Stimulated activated naive CD4-positive, alpha-beta T cell (primary cell): ENCODE measurements around the gene IMP4.
"Not testable (repeated sequence)": the region's sequence is repeated elsewhere in the genome, so short reads cannot be mapped to it uniquely, and the experiment has no call there.

Source experiments
- DNase-seq, 6 experiments: peaks; one replicate each; lab custom pipeline; 2025; lab: John Stamatoyannopoulos, UW

The IMP4 gene, protein sequence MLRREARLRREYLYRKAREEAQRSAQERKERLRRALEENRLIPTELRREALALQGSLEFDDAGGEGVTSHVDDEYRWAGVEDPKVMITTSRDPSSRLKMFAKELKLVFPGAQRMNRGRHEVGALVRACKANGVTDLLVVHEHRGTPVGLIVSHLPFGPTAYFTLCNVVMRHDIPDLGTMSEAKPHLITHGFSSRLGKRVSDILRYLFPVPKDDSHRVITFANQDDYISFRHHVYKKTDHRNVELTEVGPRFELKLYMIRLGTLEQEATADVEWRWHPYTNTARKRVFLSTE

DNA sequence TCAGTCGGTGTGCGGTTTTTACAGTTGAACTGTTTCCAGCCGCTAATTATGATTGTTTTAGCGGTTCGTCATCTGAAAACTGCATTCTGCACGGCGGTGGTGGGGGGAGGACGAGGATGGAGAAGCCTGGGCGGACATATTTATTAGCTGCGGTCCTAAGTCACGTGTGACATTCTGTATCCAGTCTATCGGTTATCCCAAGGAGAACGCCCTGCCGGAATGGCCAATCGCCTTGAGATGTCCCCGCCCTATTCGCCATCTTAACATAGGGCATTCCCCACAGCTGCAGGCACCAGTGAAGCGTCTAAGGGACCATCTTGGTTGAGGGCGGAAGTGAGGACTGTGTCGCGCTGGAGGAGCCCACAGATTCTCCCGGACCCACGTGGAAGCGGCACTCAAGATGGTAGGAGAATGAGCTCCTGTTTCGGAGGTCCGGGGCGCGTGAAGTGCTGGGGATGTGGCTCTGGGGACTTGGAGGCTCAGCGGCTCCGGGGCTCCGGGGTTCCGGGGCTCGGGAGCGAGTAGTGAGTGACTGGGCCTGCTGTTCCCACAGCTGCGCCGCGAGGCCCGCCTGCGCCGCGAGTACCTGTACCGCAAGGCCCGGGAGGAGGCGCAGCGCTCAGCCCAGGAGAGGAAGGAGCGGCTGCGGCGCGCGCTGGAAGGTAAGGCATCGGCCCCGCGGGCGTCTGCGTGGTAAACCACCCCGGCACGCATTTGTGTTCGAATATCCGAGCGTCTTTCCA, at the start of gene IMP4:
Gene IMP4 (plus strand): TSS at position 365 of the 743 bp plus-strand sequence. CDS start 36 bp downstream, at position 401.
- peak; percentile 89 to 97 (median 96) for DNase-seq

DNA sequence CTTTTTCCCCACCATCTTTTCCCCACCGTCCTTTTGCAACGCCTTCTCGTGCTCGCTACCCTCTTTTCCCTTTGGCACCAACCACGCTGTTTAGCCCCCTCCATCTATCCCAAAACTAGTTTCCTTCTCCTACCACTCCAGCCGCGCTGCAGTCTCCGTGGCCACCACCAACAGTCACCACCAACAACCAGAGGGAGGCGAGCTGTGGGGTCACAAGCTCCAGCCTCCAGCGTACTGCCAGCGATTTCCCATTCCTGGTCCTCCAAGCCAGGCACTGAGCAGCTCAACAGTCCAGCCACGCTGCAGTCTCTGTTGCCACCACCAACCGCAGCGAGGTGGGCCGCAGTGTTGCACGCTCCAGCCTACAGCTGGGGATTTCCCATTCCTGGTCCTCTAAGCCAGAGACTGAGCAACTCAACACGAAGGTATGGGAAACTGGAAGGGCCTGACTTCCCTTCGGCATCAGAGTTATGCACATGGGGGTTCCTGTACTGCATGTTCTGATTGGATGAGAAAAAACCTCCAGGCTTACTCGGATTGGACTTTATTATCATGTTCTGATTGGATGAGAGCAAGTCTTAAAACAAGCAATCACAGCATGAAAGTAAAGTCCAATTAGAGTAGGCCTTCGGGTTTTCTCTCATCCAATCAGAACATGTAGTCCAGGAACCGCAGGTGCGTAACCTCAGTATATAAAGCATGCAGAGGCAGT, 42.3 kb upstream of the IMP4 start:
- no peak for DNase-seq

DNA sequence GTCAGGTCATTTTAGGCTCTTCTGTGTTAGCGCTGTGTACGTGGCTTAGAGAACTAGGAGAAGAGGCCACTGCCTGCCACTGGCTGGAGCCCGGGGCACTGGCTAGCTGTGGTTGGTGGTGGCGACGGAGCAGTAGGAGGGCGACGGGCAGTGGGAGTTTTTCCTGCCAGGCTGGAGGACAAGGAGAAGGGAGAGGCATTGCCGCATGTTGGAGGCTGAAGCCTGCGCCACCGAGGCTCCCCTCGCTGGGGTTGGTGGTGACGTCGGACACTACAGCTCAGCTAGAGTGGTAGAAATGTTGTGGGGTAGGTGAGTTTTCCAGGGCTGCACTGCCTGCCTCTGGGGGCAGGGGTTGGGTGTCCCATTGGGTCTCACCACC, 41.7 kb upstream of the IMP4 start:
- no peak for DNase-seq

DNA sequence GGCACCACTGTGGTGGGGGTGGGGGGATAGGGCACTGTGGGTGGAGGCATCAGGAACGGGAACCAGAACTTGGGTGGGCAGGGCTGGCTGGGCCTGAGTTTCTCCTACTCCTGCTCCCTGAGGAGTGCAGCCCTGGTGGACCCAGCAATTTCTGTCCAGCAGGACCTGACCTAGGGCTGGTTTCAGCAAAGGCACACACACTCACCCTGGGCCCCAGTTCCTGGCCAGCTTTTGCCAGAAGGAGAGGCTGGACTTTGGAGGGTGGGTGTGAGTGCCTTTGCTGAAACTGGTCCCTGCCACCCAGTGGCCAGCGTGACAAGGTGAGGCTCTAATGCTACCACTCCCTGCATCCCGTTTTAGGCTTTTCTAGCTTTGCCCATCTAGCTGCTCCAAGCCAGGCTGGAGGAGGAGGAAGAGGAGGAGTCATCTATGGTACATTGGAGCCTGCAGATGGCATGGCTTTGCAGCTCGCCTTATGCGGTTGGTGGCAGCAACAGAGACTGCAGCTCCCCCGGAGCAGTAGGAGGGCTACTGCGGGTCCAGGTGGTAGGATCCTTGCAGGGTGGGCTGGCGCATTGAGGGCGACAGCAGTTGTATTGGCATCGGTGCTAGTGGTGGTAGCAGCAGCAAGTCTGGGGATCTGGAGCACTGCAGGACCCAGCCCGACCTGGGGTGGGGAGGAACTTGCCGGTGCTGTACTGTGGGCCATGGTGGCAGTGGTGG, 40.4 kb upstream of the IMP4 start:
- DNase-seq = no peak

DNA sequence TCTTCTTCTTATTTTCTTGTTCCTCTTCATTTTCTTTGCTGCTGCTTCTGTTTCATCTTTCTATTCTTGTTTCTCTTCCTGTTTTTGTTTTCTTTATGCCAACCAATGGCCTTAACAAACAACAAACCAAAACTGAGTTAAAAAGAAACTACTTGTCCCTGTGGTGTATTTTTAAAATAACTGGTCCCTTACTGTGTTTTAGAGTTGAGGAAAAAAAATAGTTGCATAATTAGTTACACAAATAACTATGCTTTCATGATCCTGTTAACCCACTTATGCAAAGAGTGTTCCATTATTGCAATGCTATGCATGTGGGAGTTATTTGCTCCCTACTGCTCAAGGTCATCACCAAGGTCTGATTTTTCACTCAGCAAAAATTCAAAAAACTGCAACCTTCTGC, 39.5 kb upstream of the IMP4 start:
- DNase-seq = no peak

DNA sequence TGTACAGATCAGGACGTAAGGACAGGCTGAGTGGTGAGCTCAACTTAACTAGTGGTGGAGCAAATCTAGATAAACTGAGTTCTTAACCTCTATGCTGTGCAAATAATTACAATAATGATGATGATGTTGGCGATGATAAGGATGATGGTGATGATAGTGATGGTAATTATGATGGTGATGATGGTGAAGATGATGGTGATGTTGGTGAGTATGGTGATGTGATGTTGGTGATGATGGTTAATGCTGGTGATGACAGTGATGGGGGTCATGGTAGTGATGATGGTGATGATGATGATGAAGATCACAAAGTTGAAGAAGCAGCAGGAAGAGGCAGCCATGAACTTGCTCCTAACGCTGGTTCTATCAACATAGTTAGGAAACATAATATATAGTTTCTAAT, 38.0 kb upstream of the IMP4 start:
- DNase-seq = no peak

DNA sequence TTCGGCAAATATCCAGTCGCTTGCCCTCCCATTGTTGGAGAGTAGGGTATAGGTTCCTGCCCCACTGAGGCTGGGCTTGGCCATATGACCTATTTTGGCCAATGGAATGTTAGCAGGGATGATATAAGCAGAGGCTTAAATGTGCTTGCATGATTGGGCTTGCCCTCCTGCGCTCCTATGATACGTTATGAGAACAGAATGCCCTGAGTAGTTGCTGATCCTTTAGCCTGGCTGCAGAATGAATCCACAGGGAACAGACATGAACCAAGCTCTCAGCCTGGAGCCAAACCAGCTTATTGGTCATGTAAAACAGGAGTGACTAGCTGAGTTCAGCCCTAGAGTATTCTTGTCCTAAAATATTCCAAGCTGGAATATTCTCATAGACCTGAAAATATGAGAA, 34.8 kb upstream of the IMP4 start:
- no peak for DNase-seq

DNA sequence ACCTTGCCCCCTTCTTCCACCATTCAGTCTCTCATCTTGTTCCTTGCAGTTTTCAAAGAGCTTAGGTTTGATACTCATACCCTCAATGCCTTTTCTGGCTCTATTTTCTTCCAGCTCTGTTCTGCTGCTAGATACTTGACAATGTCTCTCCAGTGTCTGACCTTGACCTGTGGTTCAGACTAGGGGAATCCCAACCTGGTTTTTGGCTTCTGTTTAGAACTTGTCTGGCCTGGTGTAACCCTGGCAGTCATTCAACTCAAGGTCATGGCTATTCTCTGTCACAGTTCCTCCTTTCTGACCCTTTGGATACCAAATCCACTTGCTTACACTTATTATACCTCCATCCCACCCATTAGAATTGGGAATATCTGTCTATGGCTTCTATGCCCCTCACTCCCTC, 31.8 kb upstream of the IMP4 start:
- DNase-seq = no peak

DNA sequence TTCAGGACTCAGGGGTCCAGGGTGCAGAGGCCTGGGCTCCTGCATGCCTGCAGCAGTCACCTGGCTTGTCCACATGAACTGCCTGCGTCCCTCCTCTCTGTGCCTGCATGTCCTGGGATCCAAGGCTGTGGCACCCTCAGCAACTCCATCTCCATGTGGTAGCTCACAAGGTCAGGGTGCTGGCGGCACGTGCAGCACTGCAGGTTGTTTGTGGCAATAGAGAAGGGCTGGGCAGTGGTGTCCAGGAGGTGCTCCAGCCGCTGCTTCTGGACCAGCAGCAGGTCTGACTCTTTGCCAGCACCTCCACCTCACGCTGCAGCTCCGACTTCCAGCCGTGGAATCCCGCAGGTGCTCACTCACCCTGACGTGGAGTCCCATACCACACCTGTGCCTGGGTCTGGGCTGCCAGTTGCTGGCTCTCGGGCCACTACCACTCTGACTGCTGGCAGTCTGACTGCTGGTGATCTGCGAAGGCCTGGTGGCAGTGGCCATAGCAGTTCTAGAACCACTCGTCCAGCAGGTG, 28.8 kb upstream of the IMP4 start:
- no peak for DNase-seq

DNA sequence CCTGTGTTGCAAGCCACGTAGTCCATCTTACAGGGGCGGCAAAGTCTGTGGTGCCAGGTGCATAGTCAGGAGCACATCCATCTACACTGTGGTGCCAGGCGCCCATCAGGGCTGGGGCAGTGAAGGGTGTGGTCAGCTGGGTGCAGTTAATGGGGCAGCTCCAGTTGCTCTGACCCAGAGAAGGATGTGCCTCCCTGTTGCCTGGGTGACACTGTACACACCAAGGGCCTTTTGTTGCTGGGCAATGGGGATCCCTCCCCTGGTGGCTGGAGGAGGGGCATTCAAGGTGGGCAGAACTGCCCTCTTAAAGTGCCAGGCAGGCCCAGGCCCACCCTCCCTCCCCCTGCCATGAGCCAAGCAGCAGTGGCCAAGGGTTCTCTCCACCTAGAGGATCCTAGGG, 28.3 kb upstream of the IMP4 start:
- DNase-seq = no peak

DNA sequence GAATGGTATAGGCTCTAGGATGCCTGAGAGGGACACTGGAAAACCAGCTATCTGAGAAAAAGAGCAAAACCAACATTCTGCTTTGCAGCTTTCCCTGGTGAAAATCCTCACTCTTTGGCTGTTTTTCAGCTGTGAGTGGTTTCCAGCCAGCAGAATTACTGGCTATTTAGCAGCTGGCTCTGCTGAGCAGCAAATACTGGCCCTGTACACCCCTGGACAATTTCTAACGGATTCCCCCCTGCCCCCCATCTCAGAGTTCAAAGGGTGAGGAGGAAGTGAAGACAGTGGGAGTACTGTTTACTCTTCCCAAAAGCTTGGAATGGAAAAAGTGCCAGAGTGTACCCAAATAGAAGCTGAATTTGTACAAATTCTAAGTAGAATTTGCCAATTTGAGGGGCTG, 26.1 kb upstream of the IMP4 start:
- no peak for DNase-seq

DNA sequence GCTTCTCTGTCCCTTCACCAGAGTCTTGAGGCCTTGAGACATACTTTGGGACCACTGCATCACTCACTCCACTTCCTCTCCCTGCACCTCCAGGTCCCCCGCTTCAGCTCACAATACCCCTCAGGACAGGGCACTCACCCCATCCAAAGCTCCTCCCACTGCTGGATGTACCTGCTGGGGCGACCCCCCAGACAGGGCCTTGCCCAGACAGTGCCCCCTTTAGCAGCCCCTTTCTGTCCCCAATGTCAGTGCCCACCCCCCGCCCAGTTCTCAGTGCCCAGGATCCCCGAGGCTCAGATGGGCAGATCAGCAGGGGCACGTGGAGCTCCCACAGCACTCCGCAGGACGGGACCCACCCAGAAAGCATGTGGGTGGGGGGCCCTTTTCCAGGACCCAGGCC, 23.8 kb upstream of the IMP4 start:
- DNase-seq = no peak

DNA sequence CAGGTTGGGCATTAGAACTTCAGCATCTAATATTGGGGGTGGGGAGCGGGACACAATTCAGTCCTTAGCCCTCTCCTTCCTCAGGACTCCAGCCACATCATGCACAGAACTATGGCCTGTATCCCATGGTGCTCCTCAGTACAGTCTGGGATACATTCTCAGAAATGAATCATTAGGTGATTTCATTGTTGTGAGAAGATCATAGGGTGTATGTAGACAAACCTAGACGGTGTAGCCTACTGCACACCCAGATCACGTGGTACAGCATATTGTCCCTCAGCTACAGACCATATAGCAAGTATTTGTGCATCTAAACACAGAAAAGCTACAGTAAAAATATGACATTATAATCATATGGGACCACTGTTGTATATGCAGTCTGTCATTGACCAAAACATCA, 23.2 kb upstream of the IMP4 start:
- DNase-seq = no peak

DNA sequence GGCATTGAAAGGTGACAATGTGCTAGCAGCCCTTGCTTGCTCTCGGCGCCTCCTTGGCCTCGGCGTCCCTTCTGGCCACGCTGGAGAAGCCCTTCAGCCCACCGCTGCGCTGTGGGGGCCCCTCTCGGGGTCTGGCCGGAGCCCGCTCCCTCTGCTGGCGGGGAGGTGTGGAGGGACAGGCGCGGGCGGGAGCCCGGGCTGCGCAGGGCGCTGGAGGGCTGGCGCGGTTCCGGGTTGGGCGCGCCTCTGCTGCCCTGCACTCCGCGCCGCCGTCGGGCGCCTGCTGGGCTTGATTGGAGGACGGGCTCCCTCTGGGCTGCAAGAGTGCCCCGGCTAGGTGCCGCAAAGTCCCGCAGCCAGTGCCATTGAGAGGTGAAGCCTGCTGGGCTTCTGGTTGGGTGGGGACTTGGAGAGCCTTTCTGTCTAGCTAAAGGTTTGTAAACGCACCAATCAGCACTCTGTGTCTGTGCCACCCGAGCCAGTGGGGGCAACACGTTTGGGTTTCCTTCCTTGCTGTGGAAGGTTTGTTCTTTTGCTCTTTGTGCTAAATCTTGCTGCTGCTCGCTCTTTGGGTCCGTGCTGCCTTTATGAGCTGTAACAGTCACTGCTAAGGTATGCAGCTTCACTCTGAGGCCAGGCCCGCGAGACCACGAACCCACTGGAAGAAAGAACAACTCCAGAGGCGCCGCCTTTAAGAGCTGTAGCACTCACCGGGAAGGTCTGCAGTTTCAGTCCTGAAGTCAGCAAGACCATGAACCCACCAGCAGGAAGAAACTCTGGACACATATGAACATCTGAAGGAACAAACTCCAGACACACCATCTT, 14.8 kb upstream of the IMP4 start:
- DNase-seq = no peak

DNA sequence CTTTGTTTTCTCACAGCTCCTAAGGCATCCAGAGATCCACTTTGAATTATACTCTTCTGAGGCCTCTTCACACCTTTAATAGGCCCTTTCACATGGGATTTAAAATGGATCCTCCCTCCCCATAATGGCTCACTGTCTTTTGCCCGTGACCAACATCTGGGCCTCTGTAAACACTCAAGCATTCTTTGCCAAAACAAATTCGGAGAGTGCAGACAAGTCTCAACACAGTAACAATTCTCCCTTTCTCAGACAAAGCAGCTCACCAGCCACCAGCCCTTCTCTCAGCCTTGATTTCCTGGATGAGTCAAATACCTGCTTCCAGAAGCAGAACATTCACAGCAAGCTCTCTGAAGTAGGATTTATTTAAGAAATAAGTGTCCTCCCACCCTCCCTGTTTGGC, 14.0 kb upstream of the IMP4 start:
- no peak for DNase-seq

DNA sequence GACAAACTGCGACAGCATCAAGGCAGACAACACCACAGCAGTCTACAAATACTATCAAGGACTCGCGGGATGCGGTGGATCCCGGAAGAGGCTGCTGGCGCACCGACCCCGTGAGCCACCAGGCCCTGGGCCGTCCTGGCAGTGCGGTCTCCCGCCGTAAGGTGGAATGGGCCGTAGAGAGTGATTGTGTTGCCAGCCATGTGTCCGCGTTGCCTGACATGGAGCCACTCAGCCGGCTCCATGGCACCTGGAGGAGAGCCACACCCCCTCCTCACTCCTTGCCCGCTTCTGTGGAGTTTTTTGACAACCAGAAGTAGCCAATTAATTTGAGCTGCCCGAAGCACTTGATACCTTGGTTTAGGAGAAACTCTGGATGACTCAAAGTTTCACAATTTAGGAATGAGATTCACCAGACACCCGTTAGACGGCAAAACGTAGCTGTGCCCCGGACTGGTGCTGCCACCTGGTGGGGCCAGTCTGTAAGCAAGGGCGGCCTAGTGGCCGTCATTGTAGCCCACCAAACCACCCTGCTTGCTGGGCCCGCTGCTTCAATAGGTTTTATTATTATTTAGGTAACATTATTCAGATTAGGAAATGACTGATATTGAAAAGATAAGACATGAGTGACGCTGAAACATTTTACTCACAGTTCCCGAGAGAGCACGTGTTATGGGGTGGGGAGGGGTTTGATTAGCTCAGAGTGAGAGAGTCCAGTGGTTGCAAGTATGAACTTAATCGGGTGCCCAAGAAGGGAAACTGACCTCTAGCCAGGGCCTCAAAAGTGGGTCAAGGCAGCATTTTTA, 10.2 kb upstream of the IMP4 start:
- peak in 5 of 6 experiments; percentile 37 to 67 (median 48) for DNase-seq

DNA sequence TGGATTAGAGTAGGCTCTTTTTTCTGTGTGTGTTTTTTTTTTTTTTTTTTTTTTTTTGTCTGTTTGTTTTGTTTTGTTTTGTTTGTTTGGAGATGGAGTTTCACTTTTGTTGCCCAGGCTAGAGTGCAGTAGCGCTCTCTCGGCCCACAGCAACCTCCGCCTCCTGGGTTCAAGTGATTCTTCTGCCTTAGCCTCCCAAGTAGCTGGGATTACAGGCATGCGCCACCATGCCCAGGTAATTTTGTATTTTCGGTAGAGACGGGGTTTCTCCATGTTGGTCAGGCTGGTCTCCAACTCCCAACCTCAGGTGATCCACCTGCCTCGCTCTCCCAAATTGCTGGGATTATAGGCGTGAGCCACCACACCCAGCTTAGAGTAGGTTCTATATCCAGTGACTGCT, 9.4 kb upstream of the IMP4 start:
- DNase-seq = not testable (repeated sequence)

DNA sequence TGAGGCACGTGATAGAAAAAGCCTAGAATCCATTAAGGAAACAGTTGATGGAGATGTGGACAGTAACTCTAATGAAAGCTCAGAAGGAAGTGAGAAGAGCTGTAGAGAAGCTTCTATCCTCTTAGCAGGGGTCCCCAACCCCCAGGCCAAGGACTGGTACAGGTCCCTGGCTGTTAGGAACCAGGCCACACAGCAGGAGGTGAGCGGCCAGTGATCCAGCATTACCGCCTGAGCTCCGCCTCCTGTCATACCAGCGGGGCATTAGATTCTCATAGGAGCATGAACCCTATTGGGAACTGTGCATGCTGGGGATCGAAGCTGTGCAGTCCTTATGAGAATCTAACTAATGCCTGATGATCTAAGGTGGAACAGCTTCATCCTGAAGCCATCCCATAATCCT, 8.7 kb upstream of the IMP4 start:
- no peak for DNase-seq

DNA sequence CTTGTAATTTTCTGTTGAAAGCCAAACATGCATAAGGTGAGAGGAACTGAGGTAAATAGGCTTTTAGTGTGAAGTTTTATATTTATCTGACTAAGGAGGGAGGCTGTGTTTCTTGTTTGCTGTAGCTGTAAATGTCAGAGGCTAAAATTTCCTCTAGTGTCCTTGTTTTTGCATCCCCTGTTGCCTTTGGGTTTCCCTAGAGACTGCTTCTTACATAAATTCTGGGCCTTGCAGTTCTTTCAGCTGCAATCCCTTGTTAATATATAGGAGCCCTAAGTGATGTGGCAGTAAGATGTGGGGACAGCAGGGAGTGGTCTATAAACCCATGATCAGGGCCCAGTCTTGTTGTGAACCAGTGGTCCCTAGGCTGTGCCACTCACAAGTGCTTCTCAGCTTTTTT, 7.5 kb upstream of the IMP4 start:
- DNase-seq = no peak

DNA sequence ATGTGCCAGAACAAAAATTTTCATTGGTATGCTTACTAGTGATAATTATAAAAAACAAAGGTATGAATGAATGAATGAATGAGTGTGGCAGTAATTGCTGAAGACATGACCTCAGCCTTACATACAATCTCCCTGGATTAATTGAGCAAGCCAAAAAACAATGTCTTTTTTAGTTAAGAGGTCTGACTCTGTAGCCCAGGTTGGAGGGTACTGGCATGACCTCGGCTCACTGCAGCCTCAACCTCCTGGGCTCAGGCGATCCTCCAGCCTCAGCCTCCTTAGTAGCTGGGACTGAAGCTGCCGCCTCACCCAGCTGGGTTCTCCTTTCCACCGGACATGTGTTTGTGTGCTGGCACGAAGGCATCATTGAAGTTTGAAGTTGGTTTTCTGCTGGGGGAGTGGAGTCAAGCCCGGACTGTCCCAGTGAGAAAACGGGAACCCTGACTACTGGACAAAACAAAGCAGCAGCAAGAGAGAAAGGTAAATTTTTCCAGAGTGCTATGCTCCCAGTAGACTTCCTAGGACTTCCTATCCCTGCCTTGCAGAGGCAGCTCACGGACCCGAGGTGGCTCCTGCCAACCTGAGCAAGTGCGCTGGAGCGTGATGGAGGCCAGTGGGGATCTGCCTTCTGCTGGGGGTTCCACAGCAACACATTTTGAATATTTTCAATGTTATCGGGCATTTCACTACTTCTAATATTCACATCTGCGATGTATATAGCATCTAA, 6.4 kb upstream of the IMP4 start:
- DNase-seq = no peak
